PC-9 (cell line): Measurements from ENCODE around the gene ZNF606. TPM values are rescaled to one million over a fixed set of nuclear protein-coding genes. Genes with fewer than 3 reads are reported as not detected.
A peak's percentile ranks its signal among the peaks of the same experiment; 100 is the strongest.

Experiments used
- BruUV-seq: library from RNA; stranded (reverse); fragments of 400-500 nt; replicated peaks from 2 replicates; lab custom pipeline; 2021; lab: Mats Ljungman, UMichigan
- CTCF ChIA-PET: fragments of 300-600 bp; sonication (Branson Sonifier 250); formaldehyde crosslinking; loops from one replicate; lab custom pipeline; 2022; ENCODE audit warnings: antibody characterized with exemption; lab: Charles Lee
- POLR2A ChIA-PET: fragments of 300-600 bp; sonication (Branson Sonifier 250); formaldehyde crosslinking; loops from one replicate; lab custom pipeline; 2022; ENCODE audit warnings: antibody characterized with exemption; ENCODE audit not compliant: unreplicated experiment; lab: Charles Lee
- DNase-seq, 2 experiments: peaks; one replicate each; pipeline versions ENCODE4 v3.0.0 to v3.0.0-alpha.2; 2015 to 2022; ENCODE audit warnings: mixed read lengths in 1 of 2
- H2AFZ ChIP-seq: fragments of 200-600 bp; sonication (generic); 2 replicates; pipeline ENCODE4 v1.8.1; 2017; ENCODE audit warnings: antibody characterized with exemption
- H3F3A ChIP-seq: fragments of 200-600 bp; sonication (generic); 2 replicates; pipeline ENCODE4 v1.8.1; 2017; ENCODE audit warnings: antibody characterized with exemption, mild to moderate bottlenecking, low read depth; ENCODE audit not compliant: insufficient read depth
- H3K27ac ChIP-seq: fragments of 200-600 bp; sonication (generic); 2 replicates; pipeline ENCODE4 v1.6.1; 2016; ENCODE audit warnings: mixed run types
- H3K27me3 ChIP-seq: fragments of 200-600 bp; sonication (generic); 2 replicates; pipeline ENCODE4 v1.6.1; 2016; ENCODE audit warnings: low read depth, mixed run types; ENCODE audit not compliant: insufficient read depth
- H3K36me3 ChIP-seq: fragments of 200-600 bp; sonication (generic); 2 replicates; pipeline ENCODE4 v1.6.1; 2016; ENCODE audit warnings: low read depth, mixed run types
- H3K4me1 ChIP-seq: fragments of 200-600 bp; sonication (generic); replicated peaks from 2 replicates; pipeline ENCODE4 v1.6.1; 2016; ENCODE audit warnings: mixed run types; ENCODE audit not compliant: insufficient read depth
- H3K4me2 ChIP-seq: fragments of 200-600 bp; sonication (generic); 2 replicates; pipeline ENCODE4 v1.6.1; 2017; ENCODE audit warnings: mixed run types
- H3K4me3 ChIP-seq: fragments of 200-600 bp; sonication (generic); 2 replicates; pipeline ENCODE4 v1.6.1; 2016; ENCODE audit warnings: mixed run types
- H3K79me2 ChIP-seq: fragments of 200-600 bp; sonication (generic); 2 replicates; pipeline ENCODE4 v1.6.1; 2017; ENCODE audit warnings: low read depth, mixed run types
- H3K9me2 ChIP-seq: fragments of 200-600 bp; sonication (generic); 2 replicates; pipeline ENCODE4 v1.8.1; 2017; ENCODE audit warnings: mild to moderate bottlenecking; ENCODE audit not compliant: insufficient read depth
- H3K9me3 ChIP-seq: fragments of 200-600 bp; sonication (generic); 2 replicates; pipeline ENCODE4 v1.8.1; 2016; ENCODE audit warnings: low read depth; ENCODE audit not compliant: insufficient read depth
- H4K20me1 ChIP-seq: fragments of 200-600 bp; sonication (generic); 2 replicates; pipeline ENCODE4 v1.8.1; 2017; ENCODE audit not compliant: insufficient read depth
- EZH2 ChIP-seq: fragments of 200-600 bp; sonication (generic); IDR thresholded peaks from 2 replicates; pipeline ENCODE4 v1.8.0; 2017; ENCODE audit warnings: antibody characterized with exemption, low read depth
- intact Hi-C: fragments of 100-400 bp; cut with micrococcal nuclease; formaldehyde crosslinking; loops from one replicate; pipeline ENCODE4 v1.10.0; 2022; ENCODE audit not compliant: unreplicated experiment
- total RNA-seq: library from RNA; stranded (reverse); gene quantifications from 2 replicates; pipeline ENCODE4 v1.2.3, GENCODE V29; 2021
- TF ChIP-seq, protein P1 (sequence below): fragments of 200-600 bp; sonication (generic); conservative IDR thresholded peaks from 2 replicates; pipeline ENCODE4 v1.6.1; 2017; ENCODE audit warnings: mixed run types, antibody characterized with exemption, mild to moderate bottlenecking, moderate library complexity

The ZNF606 gene
- total RNA-seq, 1 experiment from 2014 or later, result 16.3 TPM

DNA sequence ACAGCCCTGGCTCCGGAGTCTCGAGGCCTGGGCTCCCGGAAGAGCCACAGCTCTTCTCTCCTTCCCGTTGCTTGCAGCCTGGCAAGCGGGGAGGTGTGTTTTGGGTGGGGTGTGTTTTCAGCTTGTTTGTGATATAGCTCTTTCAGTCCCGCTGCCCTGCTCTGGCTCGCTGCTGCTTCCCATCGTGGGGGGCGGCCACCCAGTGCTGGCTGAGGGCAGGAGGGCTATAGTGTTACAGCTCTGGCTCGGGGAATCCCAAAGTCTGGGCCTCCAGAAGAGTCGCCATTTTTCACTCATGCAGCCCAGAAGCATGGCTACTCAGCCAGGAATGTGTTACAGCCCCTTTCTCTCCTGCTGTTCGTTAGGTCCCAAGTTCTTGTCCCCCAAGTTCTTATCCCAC is 52.9 kb downstream of the ZNF606 start:
- no peak for DNase-seq
- no peak overlapping the region for H3K4me2 ChIP-seq
- ChIA-PET CTCF (no interaction called here), POLR2A (no interaction called here)
- H3K79me2 ChIP-seq, result peaks cover 27% of the 10 kb centered on the region
- H3K9me2 ChIP-seq, result no peaks in the 10 kb centered on the region
- peaks cover 39% of the 10 kb centered on the region for H3K9me3 ChIP-seq
- peaks cover 9% of the 10 kb centered on the region for H3K4me1 ChIP-seq
- TF ChIP-seq, protein P1, sequence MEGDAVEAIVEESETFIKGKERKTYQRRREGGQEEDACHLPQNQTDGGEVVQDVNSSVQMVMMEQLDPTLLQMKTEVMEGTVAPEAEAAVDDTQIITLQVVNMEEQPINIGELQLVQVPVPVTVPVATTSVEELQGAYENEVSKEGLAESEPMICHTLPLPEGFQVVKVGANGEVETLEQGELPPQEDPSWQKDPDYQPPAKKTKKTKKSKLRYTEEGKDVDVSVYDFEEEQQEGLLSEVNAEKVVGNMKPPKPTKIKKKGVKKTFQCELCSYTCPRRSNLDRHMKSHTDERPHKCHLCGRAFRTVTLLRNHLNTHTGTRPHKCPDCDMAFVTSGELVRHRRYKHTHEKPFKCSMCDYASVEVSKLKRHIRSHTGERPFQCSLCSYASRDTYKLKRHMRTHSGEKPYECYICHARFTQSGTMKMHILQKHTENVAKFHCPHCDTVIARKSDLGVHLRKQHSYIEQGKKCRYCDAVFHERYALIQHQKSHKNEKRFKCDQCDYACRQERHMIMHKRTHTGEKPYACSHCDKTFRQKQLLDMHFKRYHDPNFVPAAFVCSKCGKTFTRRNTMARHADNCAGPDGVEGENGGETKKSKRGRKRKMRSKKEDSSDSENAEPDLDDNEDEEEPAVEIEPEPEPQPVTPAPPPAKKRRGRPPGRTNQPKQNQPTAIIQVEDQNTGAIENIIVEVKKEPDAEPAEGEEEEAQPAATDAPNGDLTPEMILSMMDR, result no peak
- peaks cover 6% of the 10 kb centered on the region; the same call in 1 of the 2 replicates for H3F3A ChIP-seq
- H3K27me3 ChIP-seq, result 0 out of 2 replicates have a peak, but pooled peaks cover 9% of the 10 kb centered on the region
- intact Hi-C loops, result no loop called here
- H4K20me1 ChIP-seq, result no peaks in the 10 kb centered on the region
- BruUV-seq, result no TSS peak
- H3K27ac ChIP-seq, result no peak overlapping the region
- no peak overlapping the region for H3K4me3 ChIP-seq
- H3K36me3 ChIP-seq, result 0 out of 2 replicates have a peak, but pooled peaks cover 9% of the 10 kb centered on the region
- H2AFZ ChIP-seq, result no peak overlapping the region

DNA sequence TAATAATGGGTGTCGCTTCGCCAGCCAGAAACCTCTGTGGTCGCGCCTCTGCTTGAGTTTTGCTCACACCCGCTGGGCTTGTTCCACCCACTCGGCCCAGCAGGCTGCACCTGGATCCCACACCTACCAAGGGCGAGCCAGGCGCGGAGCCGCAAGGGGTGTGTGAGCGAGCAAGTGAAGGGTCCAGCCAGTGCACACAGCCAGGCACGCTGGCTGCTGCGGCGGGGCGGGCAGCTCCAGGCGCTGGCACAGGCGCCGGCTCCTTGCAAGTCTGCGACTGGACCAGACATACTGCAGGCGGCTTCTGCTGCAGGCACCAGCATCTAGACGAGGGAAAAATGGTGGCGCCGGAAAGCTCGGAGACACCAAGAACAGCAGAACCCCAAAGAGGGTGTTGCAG is 53.3 kb downstream of the ZNF606 start:
- Histone ChIP-seq H2AFZ (no peak overlapping the region), H3F3A (peaks cover 6% of the 10 kb centered on the region; the same call in 1 of the 2 replicates), H3K9me3 (peaks cover 43% of the 10 kb centered on the region), H3K27ac (no peak overlapping the region), H3K9me2 (no peaks in the 10 kb centered on the region), H3K36me3 (0 out of 2 replicates have a peak, but pooled peaks cover 9% of the 10 kb centered on the region), H3K27me3 (0 out of 2 replicates have a peak, but pooled peaks cover 5% of the 10 kb centered on the region), H3K4me3 (no peak overlapping the region), H3K4me1 (peaks cover 9% of the 10 kb centered on the region), H3K4me2 (no peak overlapping the region), H3K79me2 (peaks cover 27% of the 10 kb centered on the region), H4K20me1 (no peaks in the 10 kb centered on the region)
- CTCF ChIA-PET, result no interaction called here
- POLR2A ChIA-PET, result no interaction called here
- no peak for DNase-seq
- TF ChIP-seq EZH2, result no peak
- TF ChIP-seq, protein P1, result no peak
- no TSS peak for BruUV-seq
- intact Hi-C loops, result no loop called here

DNA sequence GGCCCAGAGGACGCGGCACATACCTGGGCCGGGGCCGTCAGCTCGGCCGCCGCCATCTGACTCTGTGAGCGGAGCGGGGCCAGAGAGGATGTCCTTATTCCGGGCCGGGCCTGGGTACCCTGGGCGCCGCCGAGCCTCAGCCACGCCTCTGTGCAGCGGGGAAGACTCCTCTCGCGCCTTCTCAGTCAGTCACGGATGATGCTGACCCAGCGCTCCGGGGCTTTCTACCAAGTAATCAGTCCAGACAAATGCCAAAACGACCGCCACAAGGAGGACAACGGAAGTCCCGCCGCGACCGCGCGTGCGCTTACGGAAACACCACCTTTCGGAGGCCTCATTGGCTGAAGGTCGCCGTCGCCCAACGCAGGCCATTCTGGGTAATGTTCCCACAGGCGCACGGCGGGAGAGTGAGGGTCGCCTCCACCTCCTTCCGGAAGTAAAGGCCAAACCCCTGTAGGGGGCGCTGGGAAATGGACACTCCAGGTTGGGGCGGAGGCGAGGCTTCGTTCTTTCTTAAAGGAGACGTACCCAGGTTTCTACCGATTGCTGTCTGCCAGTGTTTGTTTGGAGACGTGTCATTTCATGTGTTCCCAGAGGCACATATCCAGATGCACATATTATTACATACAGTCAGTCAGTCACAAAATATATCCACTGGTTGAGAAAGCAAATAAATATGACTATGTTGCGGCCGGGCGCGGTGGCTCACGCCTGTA is 55.0 kb downstream of the ZNF606 start, which contains the start of gene ZNF256:
ZNF256 (minus strand) TSS at position 288 of the 716 bp plus-strand sequence; CDS start at position 56, 232 bp downstream.
- no peak for TF ChIP-seq EZH2
- TF ChIP-seq, protein P1, result peak; percentile 63
- Histone ChIP-seq H4K20me1 (no peaks in the 10 kb centered on the region), H3K27ac (peak within 1 kb of the TSS; percentile 35; the same call in 1 of the 2 replicates), H3F3A (peaks cover 6% of the 10 kb centered on the region; the same call in 1 of the 2 replicates), H3K79me2 (peaks cover 27% of the 10 kb centered on the region), H2AFZ (peak within 1 kb of the TSS; percentile 96), H3K36me3 (peaks cover 22% of the 10 kb centered on the region; the same call in 1 of the 2 replicates), H3K9me3 (peaks cover 58% of the 10 kb centered on the region), H3K4me2 (peak within 1 kb of the TSS; percentile 91), H3K9me2 (no peaks in the 10 kb centered on the region), H3K4me3 (peak within 1 kb of the TSS; percentile 91), H3K4me1 (peaks cover 9% of the 10 kb centered on the region), H3K27me3 (0 out of 2 replicates have a peak, but pooled peaks cover 4% of the 10 kb centered on the region)
- ChIA-PET CTCF (no interaction called here), POLR2A (no interaction called here)
- peak; percentile 86 to 96 for DNase-seq
- BruUV-seq, result no TSS peak
- intact Hi-C loops, result loop anchor here (1.0 kb wide), 4 partner anchors 55 to 470 kb away; partner anchors contain the start of genes ZNF606 and ZNF772
